VCaP (cell line): Measurements from ENCODE around the gene RTKN.

Experiments
- H3K27ac ChIP-seq: fragments of 450-650 bp; 2 replicates; pipeline ENCODE4 v1.5.1; 2017
- CTCF ChIP-seq: fragments of 450-650 bp; conservative IDR thresholded peaks from 2 replicates; pipeline ENCODE4 v1.5.1; 2017; ENCODE audit warnings: mild to moderate bottlenecking, moderate library complexity

RTKN gene

GRCh38 chr2:74426181-74426758 lies 15.5 kb downstream of the RTKN start:
- H3K27ac ChIP-seq = no peak overlapping the region
- no peak for TF ChIP-seq CTCF

GRCh38 chr2:74425523-74425922 lies 16.2 kb downstream of the RTKN start:
- no peak overlapping the region for H3K27ac ChIP-seq
- TF ChIP-seq CTCF = no peak

GRCh38 chr2:74424995-74425406 lies 16.7 kb downstream of the RTKN start:
- H3K27ac ChIP-seq = no peak overlapping the region
- TF ChIP-seq CTCF = no peak

- H3K27ac ChIP-seq = no peak overlapping the region
- no peak for TF ChIP-seq CTCF
These were observed 17.4 kb downstream of the RTKN start for GRCh38 chr2:74424139-74424992.

GRCh38 chr2:74423231-74424095 lies 18.3 kb downstream of the RTKN start:
- TF ChIP-seq CTCF = no peak
- H3K27ac ChIP-seq = no peak overlapping the region

GRCh38 chr2:74421221-74421870 lies 20.4 kb downstream of the RTKN start, which contains the start of the genes C2orf81 and WDR54:
Gene C2orf81, minus strand, starts transcription at chr2:74421619. Its CDS starts 59 bp downstream, at chr2:74421560.
Gene WDR54, plus strand, starts transcription at chr2:74421730. Its CDS starts 424 bp downstream, at chr2:74422154.
- peak within 1 kb of the TSS; percentile 75 for H3K27ac ChIP-seq
- no peak for TF ChIP-seq CTCF

- peak overlapping the region; percentile 75 for H3K27ac ChIP-seq
These were observed 21.2 kb downstream of the RTKN start for GRCh38 chr2:74420443-74421103.
